T-helper 2 cell treated with Interferon-gamma antibody and Interleukin-4, amounts not matched to agents 100 ng/mL and 5 ng/mL, for 36 hours (primary cell): Measurements from ENCODE around the gene GPR15. TPM values are rescaled to one million over a fixed set of nuclear protein-coding genes. Genes with fewer than 3 reads are reported as not detected.

Source experiments
- intact Hi-C: fragments of 100-400 bp; cut with micrococcal nuclease; formaldehyde crosslinking; loops from one replicate; pipeline ENCODE4 v1.15.1; 2023
- total RNA-seq: library from RNA; stranded (reverse); gene quantifications from 2 replicates; pipeline ENCODE4 v1.2.3, GENCODE V29; 2022

Gene GPR15
- total RNA-seq, 1 donor from 2014 or later: 46.8 TPM

GRCh38 chr3:98581474-98581873, 49.7 kb downstream of the GPR15 start:
- intact Hi-C loops: no loop called here

- intact Hi-C loops: no loop called here
Measured at GRCh38 chr3:98582042-98582441, 50.3 kb downstream of the GPR15 start.

GRCh38 chr3:98583766-98584165, 52.0 kb downstream of the GPR15 start:
- intact Hi-C loops: no loop called here

Other genes starting within 250 kb of the GPR15 start
- gene OR5H2, start 249.5 kb upstream of the GPR15 start, total RNA-seq: not detected in 2 replicates
- gene OR5K4, start 178.1 kb upstream of the GPR15 start, total RNA-seq: not detected in 2 replicates
- not detected in 2 replicates for gene OR5K3, start 141.3 kb upstream of the GPR15 start, total RNA-seq
- gene OR5K1, start 68.8 kb upstream of the GPR15 start, total RNA-seq: not detected in 2 replicates
- gene OR5K2, start 34.3 kb upstream of the GPR15 start, total RNA-seq: not detected in 2 replicates
- 535 and 555 TPM in 2 replicates for gene CLDND1, start 9.1 kb upstream of the GPR15 start, total RNA-seq
- gene CPOX, start 61.6 kb downstream of the GPR15 start, total RNA-seq: 69.9 and 71.2 TPM in 2 replicates
- not detected in 2 replicates for gene ST3GAL6, start 231.4 kb downstream of the GPR15 start, total RNA-seq